CD14-positive monocyte (primary cell): ENCODE results near the gene HHIPL2. TPM values are rescaled to one million over a fixed set of nuclear protein-coding genes. Genes with fewer than 3 reads are reported as not detected.

Experiments used
- DNase-seq, 3 donors: peaks; one replicate each; pipeline ENCODE4 v3.0.0-alpha.2; 2011 to 2022
- H2AFZ ChIP-seq: 2 replicates; pipeline ENCODE4 v1.6.0; 2012; ENCODE audit warnings: mild to moderate bottlenecking, low read depth, low read length, inconsistent platforms; ENCODE audit not compliant: insufficient read depth, poor library complexity, severe bottlenecking
- H3K27ac ChIP-seq, 2 donors: 1 replicate in 1 of 2; 2 replicates in 1 of 2; pipeline ENCODE4 v1.5.1; 2012 to 2013; ENCODE audit warnings: low read length in 2 of 2, control low read depth in 1 of 2, inconsistent platforms in 1 of 2, low read depth in 1 of 2, mild to moderate bottlenecking in 1 of 2
- H3K27me3 ChIP-seq, 2 donors: one replicate each; pipeline versions ENCODE4 v1.6.0 to v1.6.1; 2011 to 2013; ENCODE audit warnings: low read length in 2 of 2; ENCODE audit not compliant: control insufficient read depth in 2 of 2, insufficient read depth in 2 of 2
- H3K36me3 ChIP-seq, 2 donors: replicated peaks in 1 of 2; 1 replicate in 1 of 2; 2 replicates in 1 of 2; pipeline versions ENCODE4 v1.5.1 to v1.6.1; 2012 to 2013; ENCODE audit warnings: low read length in 2 of 2, control low read depth in 1 of 2, inconsistent platforms in 1 of 2, mild to moderate bottlenecking in 1 of 2; ENCODE audit not compliant: insufficient read depth in 2 of 2, control insufficient read depth in 1 of 2
- H3K4me1 ChIP-seq, 2 donors: 1 replicate in 1 of 2; 2 replicates in 1 of 2; pipeline versions ENCODE4 v1.5.1 to v1.6.1; 2012 to 2013; ENCODE audit warnings: low read length in 2 of 2, control low read depth in 1 of 2, inconsistent platforms in 1 of 2, mild to moderate bottlenecking in 1 of 2, moderate library complexity in 1 of 2; ENCODE audit not compliant: insufficient read depth in 2 of 2, control insufficient read depth in 1 of 2
- H3K4me2 ChIP-seq: replicated peaks from 2 replicates; pipeline ENCODE3; 2012; ENCODE audit warnings: low read length, moderate library complexity, mild to moderate bottlenecking; ENCODE audit not compliant: poor library complexity, severe bottlenecking; ENCODE audit errors: extremely low read depth
- H3K4me3 ChIP-seq, 3 experiments: fragments of 200-600 bp in 1 of 3; sonication (generic) in 1 of 3; replicated peaks in 1 of 3; 1 replicate in 2 of 3; 2 replicates in 1 of 3; pipeline ENCODE4 v1.5.1; 2011 to 2013; ENCODE audit warnings: low read length in 3 of 3, mild to moderate bottlenecking in 3 of 3, control low read depth in 2 of 3, low read depth in 2 of 3, inconsistent platforms in 1 of 3, moderate library complexity in 1 of 3
- H3K79me2 ChIP-seq: 2 replicates; pipeline ENCODE4 v1.6.0; 2012; ENCODE audit warnings: mild to moderate bottlenecking, control low read depth, inconsistent platforms, low read length, moderate library complexity; ENCODE audit not compliant: insufficient read depth
- H3K9ac ChIP-seq: 2 replicates; pipeline ENCODE4 v1.6.0; 2017; ENCODE audit warnings: low read length, mild to moderate bottlenecking; ENCODE audit not compliant: insufficient read depth, poor library complexity, severe bottlenecking
- H3K9me3 ChIP-seq, 2 donors: replicated peaks in 1 of 2; 1 replicate in 1 of 2; 2 replicates in 1 of 2; pipeline versions ENCODE4 v1.5.1 to v1.6.1; 2012 to 2013; ENCODE audit warnings: low read length in 2 of 2, control low read depth in 1 of 2; ENCODE audit not compliant: control insufficient read depth in 1 of 2, insufficient read depth in 1 of 2
- H4K20me1 ChIP-seq: 2 replicates; pipeline ENCODE4 v1.6.0; 2012; ENCODE audit warnings: mild to moderate bottlenecking, low read length, control low read depth, moderate library complexity; ENCODE audit not compliant: insufficient read depth
- H3K27ac Mint-ChIP-seq, 7 donors: one replicate each; pipeline ENCODE4 v1.8.0; 2020; ENCODE audit warnings: mild to moderate bottlenecking in 7 of 7, mixed read lengths in 7 of 7, moderate library complexity in 6 of 7, inconsistent platforms in 2 of 7
- H3K27me3 Mint-ChIP-seq, 3 donors: one replicate each; pipeline ENCODE4 v1.8.0; 2021 to 2022; ENCODE audit warnings: low read depth in 3 of 3, mild to moderate bottlenecking in 3 of 3, mixed read lengths in 3 of 3, moderate library complexity in 3 of 3, inconsistent platforms in 1 of 3
- H3K36me3 Mint-ChIP-seq, 2 donors: one replicate each; pipeline ENCODE4 v1.8.0; 2020; ENCODE audit warnings: mixed read lengths in 2 of 2, inconsistent platforms in 1 of 2, mild to moderate bottlenecking in 1 of 2
- H3K4me1 Mint-ChIP-seq: one replicate; pipeline ENCODE4 v1.8.0; 2020; ENCODE audit warnings: mild to moderate bottlenecking, mixed read lengths
- H3K4me3 Mint-ChIP-seq, 2 donors: one replicate each; pipeline ENCODE4 v1.8.0; 2020; ENCODE audit warnings: mild to moderate bottlenecking in 2 of 2, mixed read lengths in 2 of 2, moderate library complexity in 1 of 2
- H3K9me3 Mint-ChIP-seq, 7 donors: one replicate each; pipeline ENCODE4 v1.8.0; 2020 to 2022; ENCODE audit warnings: mixed read lengths in 7 of 7, mild to moderate bottlenecking in 6 of 7, moderate library complexity in 6 of 7, inconsistent platforms in 2 of 7
- CTCF ChIP-seq: fragments of 200-600 bp; IDR thresholded peaks from one replicate; pipeline ENCODE4 v1.8.0; 2022; ENCODE audit warnings: antibody characterized with exemption, mild to moderate bottlenecking
- WGBS: methylation state at CpG from one replicate; pipeline ENCODE4 v1.1.5; 2013; ENCODE audit warnings: missing lambda C conversion rate; ENCODE audit not compliant: insufficient coverage; 5-methylcytosine and 5-hydroxymethylcytosine counted together
- intact Hi-C, 2 donors: fragments of 100-400 bp; cut with micrococcal nuclease; formaldehyde crosslinking; loops; one replicate each; pipeline versions ENCODE4 v1.15.0 to v1.15.1; 2023
- polyA plus RNA-seq, 3 donors: library from polyadenylated mRNA; depleted of rRNA in 1 of 3; unstranded in 2 of 3; stranded (reverse) in 1 of 3; fragments of 300-500 nt in 2 of 3; fragments of >200 nt in 1 of 3; fragmentation: Illumina TruSeq in 2 of 3; gene quantifications; 1 replicate in 2 of 3; 2 replicates in 1 of 3; pipeline ENCODE4 v1.2.3, GENCODE V29; 2012 to 2021

HHIPL2 gene
- polyA plus RNA-seq, 3 donors, result 0.08 TPM; not detected in 2

- intact Hi-C loops, result no loop called here
- no peak overlapping the region for H2AFZ ChIP-seq
- WGBS, result no CpG with 5 or more reads among the region's 3 CpGs
Measured at GRCh38 chr1:222529181-222529580, 18.7 kb downstream of the HHIPL2 start.

GRCh38 chr1:222525951-222526350 is 22.0 kb downstream of the HHIPL2 start:
- no peaks in the 10 kb centered on the region for H3K36me3 ChIP-seq
- H3K4me2 ChIP-seq, result no peak overlapping the region
- H4K20me1 ChIP-seq, result no peaks in the 10 kb centered on the region
- no peak overlapping the region for H3K27ac Mint-ChIP-seq
- WGBS, result no CpG with 5 or more reads among the region's 2 CpGs
- H3K9me3 ChIP-seq, result no peaks in the 10 kb centered on the region
- H3K9ac ChIP-seq, result no peak overlapping the region
- H2AFZ ChIP-seq, result no peak overlapping the region
- no peaks in the 10 kb centered on the region for H3K36me3 Mint-ChIP-seq
- no peaks in the 10 kb centered on the region for H3K4me1 ChIP-seq
- no peak overlapping the region for H3K4me3 ChIP-seq
- no peak for TF ChIP-seq CTCF
- H3K27me3 ChIP-seq, result no peaks in the 10 kb centered on the region
- intact Hi-C loops, result no loop called here
- peaks cover 0 to 8% (median 1%) of the 10 kb centered on the region in 3 donors for H3K27me3 Mint-ChIP-seq
- H3K9me3 Mint-ChIP-seq, result peaks cover 0 to 7% (median 4%) of the 10 kb centered on the region in 7 donors
- H3K4me1 Mint-ChIP-seq, result no peaks in the 10 kb centered on the region
- no peaks in the 10 kb centered on the region for H3K79me2 ChIP-seq
- no peak overlapping the region for H3K4me3 Mint-ChIP-seq
- DNase-seq, result no peak
- H3K27ac ChIP-seq, result no peak overlapping the region

More at GRCh38 chr1:222529181-222529580, 18.7 kb downstream of the HHIPL2 start:
- Mint-ChIP-seq H3K4me1 (no peaks in the 10 kb centered on the region), H3K27me3 (peaks cover 1 to 5% (median 4%) of the 10 kb centered on the region in 3 donors), H3K36me3 (no peaks in the 10 kb centered on the region), H3K4me3 (no peak overlapping the region), H3K9me3 (peaks cover 0 to 7% (median 3%) of the 10 kb centered on the region in 7 donors), H3K27ac (no peak overlapping the region)
- no peak for DNase-seq
- Histone ChIP-seq H3K4me2 (no peak overlapping the region), H3K9ac (no peak overlapping the region), H3K9me3 (no peaks in the 10 kb centered on the region), H3K4me3 (no peak overlapping the region), H3K27ac (no peak overlapping the region), H3K4me1 (no peaks in the 10 kb centered on the region), H3K27me3 (no peaks in the 10 kb centered on the region), H3K79me2 (no peaks in the 10 kb centered on the region), H4K20me1 (no peaks in the 10 kb centered on the region), H3K36me3 (no peaks in the 10 kb centered on the region)
- no peak for TF ChIP-seq CTCF
